ENCODE results near the gene C20orf202. TPM values are rescaled to one million over a fixed set of nuclear protein-coding genes. Genes with fewer than 3 reads are reported as not detected.

C20orf202 gene
- total RNA-seq, 1 experiment from 2014 or later: not detected

DNA sequence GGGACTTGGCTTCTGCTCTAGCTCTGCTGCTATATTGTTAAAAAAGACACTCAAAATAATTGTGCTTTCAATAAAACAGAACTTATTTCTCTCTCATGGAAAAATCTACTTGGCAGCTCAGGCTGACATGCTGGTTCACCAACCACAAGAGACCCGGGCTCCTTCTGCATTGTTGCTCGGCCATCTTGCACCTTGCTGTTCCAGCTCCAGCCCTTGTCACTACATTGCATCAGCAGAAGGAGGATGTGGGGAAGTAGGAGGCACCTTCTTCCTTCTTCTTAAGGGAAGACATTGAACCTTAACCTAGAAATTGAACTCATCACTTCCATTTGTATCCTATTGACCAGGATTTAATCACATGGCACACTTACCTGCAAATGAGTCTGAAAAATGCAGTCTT, 6.6 kb upstream of the C20orf202 start (continued):
- TF ChIP-seq ZNF274 (IDR thresholded peaks at IDR 0.05; ENCODE audit: low read depth, low read length): no peak

DNA sequence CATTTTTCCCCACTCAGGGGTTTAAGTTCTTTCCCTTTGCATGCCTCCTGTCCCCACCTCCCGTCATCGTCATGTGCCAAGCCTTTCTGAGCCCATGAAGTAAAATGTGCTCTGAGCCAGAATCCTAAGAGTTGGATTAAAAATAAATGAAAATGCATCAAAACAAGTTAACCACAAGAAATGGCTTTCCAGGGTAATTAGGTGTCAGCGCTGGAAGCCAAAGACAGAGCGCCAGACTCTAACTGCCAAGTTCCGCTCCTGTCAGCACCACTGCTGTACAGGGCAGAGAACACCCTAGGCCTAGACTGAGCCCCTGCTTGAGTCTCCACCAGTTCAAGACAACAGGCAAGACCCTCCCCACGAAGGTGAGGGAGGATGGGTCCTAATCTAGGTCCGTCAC, 5.5 kb upstream of the C20orf202 start:
- intact Hi-C loops (cut with micrococcal nuclease): no loop called here
- Histone ChIP-seq H3K9me3 (ENCODE audit: control insufficient read depth in 1 of 2, insufficient read depth in 1 of 2, low read depth in 1 of 2, low read length in 2 of 2) (no peaks in the 10 kb centered on the region), H3K4me3 (replicated peaks in 1 of 2; ENCODE audit: low read depth in 1 of 2, low read length in 2 of 2) (no peak overlapping the region), H2AFZ (ENCODE audit: low read depth, low read length, poor library complexity, severe bottlenecking) (no peak overlapping the region), H3K9me2 (ENCODE audit: insufficient read depth) (no peaks in the 10 kb centered on the region), H3K9ac (ENCODE audit: low read length) (no peak overlapping the region), H3K36me3 (ENCODE audit: control insufficient read depth in 1 of 2, insufficient read depth in 2 of 2, low read length in 2 of 2) (no peaks in the 10 kb centered on the region), H3K4me2 (ENCODE audit: low read length) (no peak overlapping the region), H4K20me1 (ENCODE audit: insufficient read depth) (no peaks in the 10 kb centered on the region), H3K79me2 (ENCODE audit: insufficient read depth, low read length) (no peaks in the 10 kb centered on the region), H3K27me3 (ENCODE audit: insufficient read depth, low read length) (no peaks in the 10 kb centered on the region), H3K27ac (ENCODE audit: low read depth, low read length) (no peak overlapping the region), H3K4me1 (ENCODE audit: control insufficient read depth in 1 of 2, insufficient read depth in 2 of 2, low read length in 2 of 2) (no peaks in the 10 kb centered on the region)
- no TSS peak for BruUV-seq (replicated peaks)
- ChIA-PET CTCF (no interaction called here), RAD21 (ENCODE audit: low non-redundant PET in 1 of 2, low total read pairs in 2 of 2, uncharacterized antibody in 2 of 2, unreplicated experiment in 2 of 2) (no interaction called here), POLR2A (no interaction called here)
- ATAC-seq (no peak), DNase-seq (ENCODE audit: low read depth, low spot score) (no peak)
- TF ChIP-seq SIN3A (IDR thresholded peaks at IDR 0.05; ENCODE audit: low read depth) (no peak), REST (IDR thresholded peaks at IDR 0.05; ENCODE audit: low read depth) (no peak), EGR1 (IDR thresholded peaks at IDR 0.05; ENCODE audit: low read depth) (no peak), POLR2AphosphoS5 (IDR thresholded peaks at IDR 0.05; ENCODE audit: low read depth, low read length) (no peak), RAD21 (IDR thresholded peaks at IDR 0.05; ENCODE audit: low read depth) (no peak)
- TF ChIP-seq, protein P1, sequence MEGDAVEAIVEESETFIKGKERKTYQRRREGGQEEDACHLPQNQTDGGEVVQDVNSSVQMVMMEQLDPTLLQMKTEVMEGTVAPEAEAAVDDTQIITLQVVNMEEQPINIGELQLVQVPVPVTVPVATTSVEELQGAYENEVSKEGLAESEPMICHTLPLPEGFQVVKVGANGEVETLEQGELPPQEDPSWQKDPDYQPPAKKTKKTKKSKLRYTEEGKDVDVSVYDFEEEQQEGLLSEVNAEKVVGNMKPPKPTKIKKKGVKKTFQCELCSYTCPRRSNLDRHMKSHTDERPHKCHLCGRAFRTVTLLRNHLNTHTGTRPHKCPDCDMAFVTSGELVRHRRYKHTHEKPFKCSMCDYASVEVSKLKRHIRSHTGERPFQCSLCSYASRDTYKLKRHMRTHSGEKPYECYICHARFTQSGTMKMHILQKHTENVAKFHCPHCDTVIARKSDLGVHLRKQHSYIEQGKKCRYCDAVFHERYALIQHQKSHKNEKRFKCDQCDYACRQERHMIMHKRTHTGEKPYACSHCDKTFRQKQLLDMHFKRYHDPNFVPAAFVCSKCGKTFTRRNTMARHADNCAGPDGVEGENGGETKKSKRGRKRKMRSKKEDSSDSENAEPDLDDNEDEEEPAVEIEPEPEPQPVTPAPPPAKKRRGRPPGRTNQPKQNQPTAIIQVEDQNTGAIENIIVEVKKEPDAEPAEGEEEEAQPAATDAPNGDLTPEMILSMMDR (IDR thresholded peaks at IDR 0.05 in 2 of 3, conservative IDR thresholded peaks at IDR 0.05 in 1 of 3; ENCODE audit: borderline replicate concordance in 1 of 3, insufficient read depth in 1 of 3, low read depth in 2 of 3, low read length in 2 of 3): no peak

All from HCT116 (cell line).